ENCODE results near the gene PRKG1. TPM values are rescaled to one million over a fixed set of nuclear protein-coding genes. Genes with fewer than 3 reads are reported as not detected.

Gene PRKG1
- total RNA-seq, 4 donors from 2014 or later = 24.5 to 46.1 (median 37.1) TPM

GRCh38 chr10:51377070-51377931 is 303.0 kb downstream of the PRKG1 start:
- WGBS = 93% methylated on average over 4 of the region's 4 CpGs
- TF ChIP-seq POLR2A (IDR thresholded peaks at IDR 0.05; ENCODE audit: low read depth) (no peak), POLR2AphosphoS5 (IDR thresholded peaks at IDR 0.05) (no peak), CTCF (IDR thresholded peaks at IDR 0.05) (no peak), EP300 (IDR thresholded peaks at IDR 0.05) (no peak)
- no peak overlapping the region for H3K27ac ChIP-seq (replicated peaks in 1 of 4)
- H3K36me3 ChIP-seq = no peaks in the 10 kb centered on the region
- H3K4me3 ChIP-seq = no peak overlapping the region
- H3K4me1 ChIP-seq = peaks cover 5 to 17% (median 11%) of the 10 kb centered on the region in 4 donors
- H3K9me3 ChIP-seq = no peaks in the 10 kb centered on the region
- no peaks in the 10 kb centered on the region for H3K27me3 ChIP-seq
- no peak for DNase-seq (ENCODE audit: extremely low spot score)
- intact Hi-C loops (cut with DNase I) = no loop called here

GRCh38 chr10:51377932-51378599 is 303.8 kb downstream of the PRKG1 start:
- 68% methylated on average over 3 of the region's 3 CpGs for WGBS
- Histone ChIP-seq H3K27ac (replicated peaks in 1 of 4) (no peak overlapping the region), H3K36me3 (no peaks in the 10 kb centered on the region), H3K4me3 (no peak overlapping the region), H3K9me3 (no peaks in the 10 kb centered on the region), H3K27me3 (no peaks in the 10 kb centered on the region), H3K4me1 (peaks cover 5 to 17% (median 11%) of the 10 kb centered on the region in 4 donors)
- intact Hi-C loops (cut with DNase I) = no loop called here
- DNase-seq (ENCODE audit: extremely low spot score) = no peak
- TF ChIP-seq EP300 (IDR thresholded peaks at IDR 0.05) (no peak), POLR2AphosphoS5 (IDR thresholded peaks at IDR 0.05) (no peak), POLR2A (IDR thresholded peaks at IDR 0.05; ENCODE audit: low read depth) (no peak), CTCF (IDR thresholded peaks at IDR 0.05) (no peak)

GRCh38 chr10:51382181-51382580 is 307.9 kb downstream of the PRKG1 start:
- Histone ChIP-seq H3K27me3 (no peaks in the 10 kb centered on the region), H3K4me3 (no peak overlapping the region), H3K36me3 (no peaks in the 10 kb centered on the region), H3K27ac (replicated peaks in 1 of 4) (no peak overlapping the region), H3K4me1 (peaks cover 9 to 17% (median 12%) of the 10 kb centered on the region in 4 donors), H3K9me3 (no peaks in the 10 kb centered on the region)
- TF ChIP-seq POLR2AphosphoS5 (IDR thresholded peaks at IDR 0.05) (no peak), CTCF (IDR thresholded peaks at IDR 0.05) (no peak), POLR2A (IDR thresholded peaks at IDR 0.05; ENCODE audit: low read depth) (no peak), EP300 (IDR thresholded peaks at IDR 0.05) (no peak)
- WGBS = 83% methylated on average over 1 of the region's 1 CpG
- intact Hi-C loops (cut with DNase I) = no loop called here
- no peak for DNase-seq (ENCODE audit: extremely low spot score)

GRCh38 chr10:51384971-51385370 is 310.7 kb downstream of the PRKG1 start:
- H3K27me3 ChIP-seq = no peaks in the 10 kb centered on the region
- WGBS = 93% methylated on average over 3 of the region's 3 CpGs
- no peak for DNase-seq (ENCODE audit: extremely low spot score)
- no peak overlapping the region for H3K27ac ChIP-seq (replicated peaks in 1 of 4)
- H3K9me3 ChIP-seq = no peaks in the 10 kb centered on the region
- peaks cover 4 to 19% (median 15%) of the 10 kb centered on the region in 4 donors for H3K4me1 ChIP-seq
- H3K4me3 ChIP-seq = no peak overlapping the region
- no peak for TF ChIP-seq POLR2A (IDR thresholded peaks at IDR 0.05; ENCODE audit: low read depth)
- no peak for TF ChIP-seq CTCF (IDR thresholded peaks at IDR 0.05)
- TF ChIP-seq POLR2AphosphoS5 (IDR thresholded peaks at IDR 0.05) = no peak
- TF ChIP-seq EP300 (IDR thresholded peaks at IDR 0.05) = no peak
- no peaks in the 10 kb centered on the region for H3K36me3 ChIP-seq
- intact Hi-C loops (cut with DNase I) = no loop called here

Data from esophagus muscularis mucosa (tissue), 4 donors.